Measurements from ENCODE around the gene CAMK1G.

Gene CAMK1G

GRCh38 chr1:209620487-209620884, 37.0 kb downstream of the CAMK1G start:
- DNase-seq (ENCODE audit: low spot score) = no peak

- DNase-seq (ENCODE audit: low spot score) = no peak
These were observed 37.8 kb downstream of the CAMK1G start for GRCh38 chr1:209621286-209621685.

GRCh38 chr1:209621741-209622655, 38.5 kb downstream of the CAMK1G start:
- DNase-seq (ENCODE audit: low spot score) = no peak

- DNase-seq (ENCODE audit: low spot score) = no peak
These were observed 39.6 kb downstream of the CAMK1G start for GRCh38 chr1:209622841-209623829.

- no peak for DNase-seq (ENCODE audit: low spot score)
These were observed 41.3 kb downstream of the CAMK1G start for GRCh38 chr1:209624558-209625549.

- DNase-seq (ENCODE audit: low spot score) = no peak
These were observed 42.3 kb downstream of the CAMK1G start for GRCh38 chr1:209625791-209626285.

GRCh38 chr1:209626346-209627026, 43.0 kb downstream of the CAMK1G start:
- DNase-seq (ENCODE audit: low spot score) = no peak

- DNase-seq (ENCODE audit: low spot score) = no peak
These were observed 43.7 kb downstream of the CAMK1G start for GRCh38 chr1:209627027-209627731.

DNA sequence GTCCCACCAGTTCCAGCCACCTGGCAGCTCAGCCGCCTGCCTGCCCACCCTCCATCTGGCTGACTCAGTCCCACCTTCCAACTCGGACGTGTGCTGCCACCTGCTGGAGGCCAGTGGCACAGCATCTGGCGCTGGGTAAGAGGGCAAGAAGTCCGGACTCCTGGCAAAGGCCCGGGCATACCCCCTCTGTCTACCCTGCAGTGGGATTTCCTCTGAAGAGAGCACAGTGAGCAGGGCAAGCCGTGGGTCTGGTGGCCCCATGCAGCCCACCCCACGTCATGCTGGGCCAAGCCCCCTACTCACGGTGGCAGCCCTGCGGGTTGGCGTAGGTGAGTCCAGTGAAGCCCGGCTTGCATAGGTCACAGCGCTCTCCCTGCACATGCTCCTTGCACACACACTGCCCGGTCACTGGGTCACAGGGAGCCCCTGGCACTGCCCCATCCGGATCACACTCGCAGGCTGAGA, 44.2 kb downstream of the CAMK1G start:
- DNase-seq (ENCODE audit: low spot score) = peak; percentile 89

GRCh38 chr1:209628618-209629299, 45.2 kb downstream of the CAMK1G start:
- DNase-seq (ENCODE audit: low spot score) = no peak

GRCh38 chr1:209629621-209630382, 46.3 kb downstream of the CAMK1G start:
- DNase-seq (ENCODE audit: low spot score) = no peak

GRCh38 chr1:209630383-209631225, 47.1 kb downstream of the CAMK1G start:
- peak; percentile 65 for DNase-seq (ENCODE audit: low spot score)

GRCh38 chr1:209633335-209633997, 50.0 kb downstream of the CAMK1G start:
- no peak for DNase-seq (ENCODE audit: low spot score)

GRCh38 chr1:209634005-209634737, 50.7 kb downstream of the CAMK1G start:
- no peak for DNase-seq (ENCODE audit: low spot score)

- no peak for DNase-seq (ENCODE audit: low spot score)
These were observed 52.3 kb downstream of the CAMK1G start for GRCh38 chr1:209635850-209636249.

GRCh38 chr1:209641832-209642172, 58.3 kb downstream of the CAMK1G start:
- DNase-seq (ENCODE audit: low spot score) = no peak

Measured in iPS-NIHi11 (cell line).